Measurements from ENCODE around the gene ZNF611.
"Not testable (repeated sequence)": the region's sequence is repeated elsewhere in the genome, so short reads cannot be mapped to it uniquely, and the experiment has no call there.

DNA sequence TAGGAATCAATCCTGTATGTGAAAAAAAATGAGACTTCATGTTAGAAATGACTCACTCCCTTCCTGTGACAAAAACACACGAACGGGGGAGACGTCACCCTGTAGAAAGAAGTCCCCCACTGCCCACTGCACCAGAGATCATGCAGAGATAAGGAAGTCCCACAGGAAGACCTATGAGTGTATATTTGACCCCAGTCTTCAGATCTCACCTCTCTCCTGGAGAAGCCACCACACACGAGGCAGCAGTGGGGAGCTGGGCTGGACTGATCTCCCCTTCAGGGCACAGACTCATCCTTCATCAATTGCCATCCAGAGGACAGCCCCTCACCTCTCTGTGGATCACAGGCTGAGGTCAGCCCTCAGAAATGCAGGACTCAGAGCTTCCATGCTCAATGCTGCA lies 18.9 kb downstream of the ZNF611 start:
- TF ChIP-seq, protein P1, sequence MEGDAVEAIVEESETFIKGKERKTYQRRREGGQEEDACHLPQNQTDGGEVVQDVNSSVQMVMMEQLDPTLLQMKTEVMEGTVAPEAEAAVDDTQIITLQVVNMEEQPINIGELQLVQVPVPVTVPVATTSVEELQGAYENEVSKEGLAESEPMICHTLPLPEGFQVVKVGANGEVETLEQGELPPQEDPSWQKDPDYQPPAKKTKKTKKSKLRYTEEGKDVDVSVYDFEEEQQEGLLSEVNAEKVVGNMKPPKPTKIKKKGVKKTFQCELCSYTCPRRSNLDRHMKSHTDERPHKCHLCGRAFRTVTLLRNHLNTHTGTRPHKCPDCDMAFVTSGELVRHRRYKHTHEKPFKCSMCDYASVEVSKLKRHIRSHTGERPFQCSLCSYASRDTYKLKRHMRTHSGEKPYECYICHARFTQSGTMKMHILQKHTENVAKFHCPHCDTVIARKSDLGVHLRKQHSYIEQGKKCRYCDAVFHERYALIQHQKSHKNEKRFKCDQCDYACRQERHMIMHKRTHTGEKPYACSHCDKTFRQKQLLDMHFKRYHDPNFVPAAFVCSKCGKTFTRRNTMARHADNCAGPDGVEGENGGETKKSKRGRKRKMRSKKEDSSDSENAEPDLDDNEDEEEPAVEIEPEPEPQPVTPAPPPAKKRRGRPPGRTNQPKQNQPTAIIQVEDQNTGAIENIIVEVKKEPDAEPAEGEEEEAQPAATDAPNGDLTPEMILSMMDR (IDR thresholded peaks at IDR 0.05; ENCODE audit: insufficient read depth, low read length, poor library complexity, severe bottlenecking), result not testable (repeated sequence)
- not testable (repeated sequence) for TF ChIP-seq EZH2phosphoT487 (conservative IDR thresholded peaks at IDR 0.05; ENCODE audit: low read length)
